GM12874 (cell line): ENCODE data around the gene LDB3.

Source experiments
- CTCF ChIP-seq: IDR thresholded peaks from 2 replicates; pipeline ENCODE4 v1.5.1; 2011; ENCODE audit warnings: low read depth, mild to moderate bottlenecking, control low read depth, low read length, moderate library complexity; ENCODE audit not compliant: insufficient read depth

LDB3 gene

GRCh38 chr10:86721232-86721631 lies 52.9 kb downstream of the LDB3 start:
- no peak for TF ChIP-seq CTCF

- TF ChIP-seq CTCF = no peak
These were observed 54.7 kb downstream of the LDB3 start for GRCh38 chr10:86723009-86723408.

GRCh38 chr10:86724445-86724844 lies 56.1 kb downstream of the LDB3 start:
- no peak for TF ChIP-seq CTCF

GRCh38 chr10:86725980-86726676 lies 57.8 kb downstream of the LDB3 start:
- no peak for TF ChIP-seq CTCF

- TF ChIP-seq CTCF = no peak
These were observed 58.3 kb downstream of the LDB3 start for GRCh38 chr10:86726677-86726999.

GRCh38 chr10:86727470-86727869 lies 59.2 kb downstream of the LDB3 start:
- no peak for TF ChIP-seq CTCF

- no peak for TF ChIP-seq CTCF
These were observed 59.7 kb downstream of the LDB3 start for GRCh38 chr10:86728056-86728455.
